GM04503 (cell line): ENCODE results near the gene L3MBTL1.

Experiments
- DNase-seq: peaks from one replicate; pipeline ENCODE4 v3.0.0-alpha.2; 2012; ENCODE audit warnings: low read depth

The L3MBTL1 gene

GRCh38 chr20:43535370-43536004, 28.0 kb downstream of the L3MBTL1 start:
- DNase-seq = no peak

- DNase-seq = no peak
Observed at GRCh38 chr20:43536041-43536816, 28.7 kb downstream of the L3MBTL1 start.

- DNase-seq = no peak
Observed at GRCh38 chr20:43536817-43537440, 29.4 kb downstream of the L3MBTL1 start.

- no peak for DNase-seq
Observed at GRCh38 chr20:43537921-43538877, 30.7 kb downstream of the L3MBTL1 start.

GRCh38 chr20:43538878-43539700, 31.6 kb downstream of the L3MBTL1 start:
- no peak for DNase-seq

- DNase-seq = no peak
Observed at GRCh38 chr20:43539975-43540672, 32.6 kb downstream of the L3MBTL1 start.

- DNase-seq = no peak
Observed at GRCh38 chr20:43540673-43541060, 33.2 kb downstream of the L3MBTL1 start.

- peak; percentile 20 for DNase-seq
Observed at GRCh38 chr20:43541214-43541613, 33.7 kb downstream of the L3MBTL1 start.

- DNase-seq = no peak
Observed at GRCh38 chr20:43542161-43542560, 34.7 kb downstream of the L3MBTL1 start.

GRCh38 chr20:43542674-43543073, 35.2 kb downstream of the L3MBTL1 start:
- no peak for DNase-seq

GRCh38 chr20:43543138-43543537, 35.6 kb downstream of the L3MBTL1 start:
- no peak for DNase-seq

- no peak for DNase-seq
Observed at GRCh38 chr20:43544501-43544900, 37.0 kb downstream of the L3MBTL1 start.

- no peak for DNase-seq
Observed at GRCh38 chr20:43545837-43546578, 38.5 kb downstream of the L3MBTL1 start.

- no peak for DNase-seq
Observed at GRCh38 chr20:43548273-43548880, 40.9 kb downstream of the L3MBTL1 start.

GRCh38 chr20:43549416-43550065, 42.0 kb downstream of the L3MBTL1 start:
- DNase-seq = no peak

- no peak for DNase-seq
Observed at GRCh38 chr20:43550456-43550855, 43.0 kb downstream of the L3MBTL1 start.

- no peak for DNase-seq
Observed at GRCh38 chr20:43554369-43554768, 46.9 kb downstream of the L3MBTL1 start.

GRCh38 chr20:43558412-43559146, 51.1 kb downstream of the L3MBTL1 start, which contains the start of gene SGK2:
TSS of gene SGK2 (plus strand) at chr20:43559027. CDS start at chr20:43566496, 7,469 bp downstream.
- no peak for DNase-seq
